Stimulated activated CD4-positive, alpha-beta T cell treated with anti-CD3 and anti-CD28 coated beads, Interleukin-12 subunit alpha, Interleukin-12 subunit beta, amount 100 ng/mL, for 4 hours (primary cell): Measurements from ENCODE around the gene ITPRIP.

Source experiments
- DNase-seq: peaks from one replicate; pipeline ENCODE4 v3.0.0-alpha.2; 2020

The ITPRIP gene

DNA sequence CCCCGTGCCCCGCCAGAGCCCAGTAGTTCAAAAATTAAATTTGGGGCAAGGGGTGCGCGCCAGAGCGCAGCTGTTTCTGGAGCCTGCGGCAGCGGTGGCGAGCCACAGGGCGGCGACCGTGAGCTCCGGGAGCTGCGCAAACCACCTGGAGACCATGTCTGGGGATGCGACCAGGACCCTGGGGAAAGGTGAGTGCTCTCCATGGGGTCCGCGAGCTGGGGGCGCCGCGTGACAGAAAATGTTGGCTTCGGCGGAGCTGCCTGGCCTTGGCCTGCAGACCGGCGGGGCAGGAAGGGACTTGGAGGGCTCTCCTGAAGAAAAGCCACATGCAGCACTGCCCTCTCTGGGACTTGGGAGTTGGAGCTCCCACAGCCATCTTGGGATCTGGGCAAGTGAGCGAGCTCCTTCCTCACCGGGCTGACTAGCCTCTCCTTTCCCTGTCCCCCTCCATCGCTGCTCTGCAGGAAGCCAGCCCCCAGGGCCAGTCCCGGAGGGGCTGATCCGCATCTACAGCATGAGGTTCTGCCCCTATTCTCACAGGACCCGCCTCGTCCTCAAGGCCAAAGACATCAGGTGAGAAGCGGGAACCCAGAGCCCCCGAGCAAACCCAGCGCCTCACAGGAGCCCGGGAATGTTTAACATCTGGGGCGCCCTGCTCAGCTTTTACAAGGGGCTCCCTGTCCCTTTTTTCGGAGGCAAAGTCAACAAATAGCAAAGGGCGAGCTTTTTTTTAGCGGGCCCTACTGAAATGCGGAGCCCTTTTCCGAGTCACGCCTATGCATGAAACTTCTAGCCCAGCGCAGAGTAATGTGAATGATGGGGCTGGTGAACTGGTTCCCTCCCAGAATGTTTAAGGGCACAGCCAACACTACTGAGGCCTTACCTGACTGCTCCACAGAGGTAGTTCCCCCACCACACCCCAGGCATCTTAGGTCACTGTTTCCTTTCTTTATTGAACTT lies 63.2 kb downstream of the ITPRIP start:
- peak; percentile 56 for DNase-seq

DNA sequence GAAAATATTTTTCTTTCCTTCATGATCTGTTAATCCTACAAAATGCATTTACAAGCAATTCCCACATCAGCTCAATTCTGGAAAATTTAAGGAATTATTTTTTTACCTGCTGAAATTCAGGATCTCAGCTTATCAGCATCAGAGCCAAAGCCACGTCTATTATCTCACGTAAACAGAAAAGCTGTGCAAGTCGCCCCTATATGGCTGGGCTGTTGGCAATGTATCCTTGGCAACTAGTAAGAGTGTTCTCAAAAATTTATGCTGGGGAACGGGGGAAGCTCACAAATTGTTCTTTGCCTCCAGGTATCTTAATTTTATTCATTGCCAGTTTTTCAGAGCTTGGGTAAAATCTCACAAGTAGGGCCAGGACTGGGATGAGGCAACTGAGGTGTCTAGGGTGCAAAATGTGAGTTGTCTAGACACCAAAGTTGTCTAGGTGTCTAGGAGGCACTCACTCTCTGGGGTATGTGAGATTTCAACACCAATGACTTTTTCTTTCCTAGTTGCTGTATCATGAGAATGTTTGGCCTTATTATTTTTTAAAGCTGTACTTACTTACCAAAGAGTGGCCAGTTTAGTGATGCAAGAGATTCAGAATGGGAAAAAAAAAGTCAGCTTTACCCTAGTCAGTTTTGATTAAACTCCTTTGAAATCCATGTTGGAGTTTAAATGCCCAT lies 64.2 kb downstream of the ITPRIP start:
- no peak for DNase-seq

- no peak for DNase-seq
Observed at GRCh38 chr10:104273286-104273685, 65.0 kb downstream of the ITPRIP start.

- DNase-seq, result peak; percentile 96
Observed at GRCh38 chr10:104268713-104269645, 69.3 kb downstream of the ITPRIP start, which contains the start of gene GSTO2. GSTO2 (plus strand) TSS chr10:104269184; CDS start chr10:104274916, 5,732 bp downstream.

DNA sequence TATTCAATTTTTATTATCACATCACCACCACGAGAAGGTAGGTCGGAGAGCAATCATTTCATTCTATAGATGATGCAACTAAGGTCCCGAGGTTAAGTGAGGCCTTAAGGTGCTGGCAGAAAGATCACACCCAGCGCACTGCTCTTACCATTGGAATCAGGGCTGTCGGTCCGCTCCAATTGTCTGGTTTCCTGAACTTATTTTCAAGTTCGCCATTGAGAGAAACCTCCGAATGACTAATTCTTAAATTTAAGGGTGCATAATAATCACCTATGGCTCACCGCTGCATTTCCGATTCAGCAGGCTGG lies 69.9 kb downstream of the ITPRIP start:
- DNase-seq, result no peak

DNA sequence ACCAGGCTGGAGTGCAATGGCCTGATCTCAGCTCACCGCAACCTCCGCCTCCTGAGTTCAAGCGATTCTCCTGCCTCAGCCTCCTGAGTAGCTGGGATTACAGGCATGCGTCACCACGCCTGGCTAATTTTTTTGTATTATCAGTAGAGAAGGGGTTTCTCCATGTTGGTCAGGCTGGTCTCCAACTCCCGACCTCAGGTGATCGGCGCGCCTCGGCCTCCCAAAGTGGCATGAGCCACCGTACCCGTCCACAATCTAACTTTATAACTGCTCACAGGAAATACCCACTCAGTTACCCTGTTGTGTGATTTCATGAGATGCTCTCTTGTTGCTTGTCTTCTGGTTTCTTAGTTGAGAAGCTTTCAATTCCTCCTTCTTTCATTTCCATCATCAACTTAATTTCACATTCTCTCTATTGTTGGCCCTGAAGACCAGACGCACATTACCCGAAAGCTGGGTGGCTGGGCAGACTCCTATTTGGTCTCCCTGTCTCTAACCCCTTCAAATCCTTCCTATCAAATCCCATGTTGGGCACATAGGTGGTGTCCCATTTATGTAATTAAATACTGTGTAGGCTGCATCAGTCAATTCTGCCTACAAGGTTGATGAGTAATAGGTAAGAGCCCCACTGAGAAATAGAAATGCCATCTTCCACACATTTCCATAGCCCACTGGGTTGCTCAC lies 70.4 kb downstream of the ITPRIP start:
- peak; percentile 21 for DNase-seq

DNA sequence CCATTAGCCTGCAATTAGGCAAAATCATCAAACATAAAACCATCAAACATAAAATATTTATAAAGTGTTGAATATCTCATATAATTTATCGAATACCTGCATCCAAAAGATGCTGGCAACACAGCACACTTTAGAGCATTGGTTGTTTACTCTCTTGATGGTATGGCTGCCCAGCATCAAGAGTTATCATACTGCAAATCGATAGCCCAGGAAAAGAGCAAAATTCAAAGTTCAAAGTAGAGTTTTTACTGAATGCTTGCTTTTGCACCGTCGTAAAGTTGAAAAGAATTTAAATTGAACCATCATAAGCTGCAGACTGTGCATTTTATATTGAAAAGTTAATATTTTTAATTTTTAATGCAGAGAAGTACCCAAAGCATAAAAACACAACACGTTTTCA lies 73.5 kb downstream of the ITPRIP start:
- no peak for DNase-seq

DNA sequence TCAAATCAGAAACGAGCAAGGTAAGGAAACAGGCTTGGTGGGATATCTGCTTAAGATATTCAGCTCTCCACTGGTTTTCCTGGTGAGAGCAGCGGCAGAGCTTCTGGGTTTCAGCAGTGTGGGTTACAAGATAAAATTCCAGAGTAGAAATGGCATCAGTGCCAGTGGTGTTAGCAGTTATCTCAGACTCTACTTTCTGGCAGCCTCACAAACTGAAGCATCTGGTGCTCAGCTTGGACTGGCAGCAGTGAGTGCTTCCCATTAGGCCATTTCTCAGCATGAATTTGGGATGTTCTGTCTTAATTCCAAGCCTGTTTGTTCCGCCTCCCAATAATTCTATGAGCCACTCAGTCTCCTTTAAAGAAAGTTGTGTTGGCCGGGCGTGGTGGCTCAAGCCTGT lies 76.2 kb downstream of the ITPRIP start:
- DNase-seq, result no peak

- no peak for DNase-seq
Observed at GRCh38 chr10:104260775-104261115, 77.5 kb downstream of the ITPRIP start.

DNA sequence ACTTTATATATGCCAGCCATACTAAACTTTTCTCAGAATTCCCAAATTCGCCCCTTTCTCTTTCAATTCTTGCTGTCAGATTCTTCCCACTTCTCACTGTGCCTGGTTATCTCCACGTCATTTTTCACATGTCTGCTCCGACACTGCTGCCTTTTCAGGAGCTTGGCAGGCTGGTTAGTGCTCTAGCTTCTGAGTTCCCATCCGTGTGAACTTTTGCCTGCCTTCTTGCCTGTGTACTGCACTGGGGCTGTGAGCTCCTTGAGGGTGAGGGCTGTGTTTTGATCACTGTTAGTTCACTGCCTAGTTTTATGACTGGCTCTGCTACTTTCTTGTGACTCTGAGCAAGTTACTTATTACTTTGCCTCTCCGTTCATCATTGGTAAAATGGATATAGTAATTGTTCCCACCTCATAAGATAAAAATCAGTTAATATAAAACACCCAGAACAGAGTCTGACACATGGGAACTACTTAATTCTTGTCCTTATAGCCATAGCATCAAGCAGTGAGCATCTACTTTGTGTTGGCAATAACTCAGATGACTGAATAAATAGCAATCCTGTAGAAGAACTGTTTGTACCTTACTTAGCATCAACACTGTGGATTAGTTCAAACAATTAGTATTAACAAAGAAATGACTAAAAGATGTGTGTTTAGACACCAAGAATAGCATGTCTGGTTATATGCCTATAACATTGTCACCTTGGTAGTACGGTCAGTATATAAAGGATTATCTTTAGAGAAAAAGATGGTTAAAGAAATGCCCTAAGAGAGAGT lies 78.1 kb downstream of the ITPRIP start:
- DNase-seq, result no peak
